Measurements from ENCODE around the gene ABCF1. TPM values are rescaled to one million over a fixed set of nuclear protein-coding genes. Genes with fewer than 3 reads are reported as not detected.

The ABCF1 gene
- total RNA-seq, 1 donor: 43.2 TPM

DNA sequence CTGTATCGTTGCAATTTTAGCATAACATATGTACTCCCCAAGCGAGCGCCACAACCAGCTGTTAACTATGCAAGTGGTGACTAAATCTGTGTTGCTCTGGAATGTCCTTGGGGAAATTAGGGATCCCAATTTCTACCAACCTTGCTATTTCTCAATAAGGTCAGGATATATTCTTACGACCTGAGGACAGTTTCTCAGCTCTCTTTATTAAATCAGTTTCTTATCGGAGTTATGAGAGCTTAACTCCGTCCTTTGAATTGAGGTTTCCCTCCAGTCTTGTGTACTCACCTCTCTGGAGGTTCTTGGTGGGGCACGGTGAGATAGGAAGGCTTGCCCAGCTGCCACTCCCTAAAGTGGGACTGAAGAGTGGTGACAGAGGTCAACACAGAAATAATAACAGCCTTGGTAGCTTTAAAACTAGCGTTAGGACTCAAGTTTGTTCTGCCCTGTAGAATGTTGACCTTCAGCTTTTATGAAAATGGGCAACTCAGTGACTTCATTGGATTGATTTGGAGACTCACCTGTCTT lies 47.1 kb downstream of the ABCF1 start:
- DNase-seq (ENCODE audit: low read depth): peak; percentile 26
- TF ChIP-seq, protein P1, sequence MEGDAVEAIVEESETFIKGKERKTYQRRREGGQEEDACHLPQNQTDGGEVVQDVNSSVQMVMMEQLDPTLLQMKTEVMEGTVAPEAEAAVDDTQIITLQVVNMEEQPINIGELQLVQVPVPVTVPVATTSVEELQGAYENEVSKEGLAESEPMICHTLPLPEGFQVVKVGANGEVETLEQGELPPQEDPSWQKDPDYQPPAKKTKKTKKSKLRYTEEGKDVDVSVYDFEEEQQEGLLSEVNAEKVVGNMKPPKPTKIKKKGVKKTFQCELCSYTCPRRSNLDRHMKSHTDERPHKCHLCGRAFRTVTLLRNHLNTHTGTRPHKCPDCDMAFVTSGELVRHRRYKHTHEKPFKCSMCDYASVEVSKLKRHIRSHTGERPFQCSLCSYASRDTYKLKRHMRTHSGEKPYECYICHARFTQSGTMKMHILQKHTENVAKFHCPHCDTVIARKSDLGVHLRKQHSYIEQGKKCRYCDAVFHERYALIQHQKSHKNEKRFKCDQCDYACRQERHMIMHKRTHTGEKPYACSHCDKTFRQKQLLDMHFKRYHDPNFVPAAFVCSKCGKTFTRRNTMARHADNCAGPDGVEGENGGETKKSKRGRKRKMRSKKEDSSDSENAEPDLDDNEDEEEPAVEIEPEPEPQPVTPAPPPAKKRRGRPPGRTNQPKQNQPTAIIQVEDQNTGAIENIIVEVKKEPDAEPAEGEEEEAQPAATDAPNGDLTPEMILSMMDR (IDR thresholded peaks at IDR 0.05; ENCODE audit: insufficient read depth, low read length): no peak
- peak overlapping the region; percentile 88 for H3K4me3 ChIP-seq (ENCODE audit: low read depth, low read length)

DNA sequence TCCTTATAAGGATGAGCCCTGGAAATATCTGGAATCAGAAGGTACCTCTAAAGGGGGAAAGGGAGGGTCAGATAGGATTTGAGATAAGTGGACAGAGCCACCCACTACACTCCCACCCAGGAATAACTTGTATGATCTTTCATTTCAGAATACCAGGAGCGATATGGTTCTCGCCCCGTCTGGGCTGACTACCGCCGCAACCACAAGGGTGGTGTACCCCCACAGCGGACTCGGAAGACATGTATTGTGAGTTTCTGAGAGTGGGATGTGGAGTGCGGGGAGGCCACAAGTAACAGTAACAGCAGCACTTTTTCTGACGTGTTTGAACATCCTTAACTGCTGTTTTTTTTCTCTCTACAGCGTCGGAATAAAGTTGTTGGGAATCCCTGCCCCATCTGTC lies 48.3 kb downstream of the ABCF1 start:
- DNase-seq (ENCODE audit: low read depth): no peak
- H3K4me3 ChIP-seq (ENCODE audit: low read depth, low read length): no peak overlapping the region
- TF ChIP-seq, protein P1 (IDR thresholded peaks at IDR 0.05; ENCODE audit: insufficient read depth, low read length): no peak

DNA sequence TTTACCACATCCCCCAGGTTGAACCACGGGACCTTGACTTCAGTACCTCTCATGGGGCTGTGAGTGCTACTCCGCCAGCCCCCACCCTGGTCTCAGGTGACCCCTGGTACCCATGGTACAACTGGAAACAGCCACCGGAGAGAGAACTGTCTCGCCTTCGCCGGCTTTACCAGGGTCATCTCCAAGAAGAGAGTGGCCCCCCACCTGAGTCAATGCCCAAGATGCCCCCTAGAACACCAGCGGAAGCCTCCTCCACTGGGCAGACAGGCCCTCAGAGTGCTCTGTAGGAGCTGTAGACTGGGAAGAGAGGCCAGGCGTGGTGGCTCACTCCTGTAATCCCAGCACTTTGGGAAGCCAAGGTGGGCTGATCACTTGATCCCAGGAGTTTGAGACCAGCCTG lies 54.3 kb downstream of the ABCF1 start:
- no peak for DNase-seq (ENCODE audit: low read depth)
- H3K4me3 ChIP-seq (ENCODE audit: low read depth, low read length): no peak overlapping the region
- TF ChIP-seq, protein P1 (IDR thresholded peaks at IDR 0.05; ENCODE audit: insufficient read depth, low read length): no peak

DNA sequence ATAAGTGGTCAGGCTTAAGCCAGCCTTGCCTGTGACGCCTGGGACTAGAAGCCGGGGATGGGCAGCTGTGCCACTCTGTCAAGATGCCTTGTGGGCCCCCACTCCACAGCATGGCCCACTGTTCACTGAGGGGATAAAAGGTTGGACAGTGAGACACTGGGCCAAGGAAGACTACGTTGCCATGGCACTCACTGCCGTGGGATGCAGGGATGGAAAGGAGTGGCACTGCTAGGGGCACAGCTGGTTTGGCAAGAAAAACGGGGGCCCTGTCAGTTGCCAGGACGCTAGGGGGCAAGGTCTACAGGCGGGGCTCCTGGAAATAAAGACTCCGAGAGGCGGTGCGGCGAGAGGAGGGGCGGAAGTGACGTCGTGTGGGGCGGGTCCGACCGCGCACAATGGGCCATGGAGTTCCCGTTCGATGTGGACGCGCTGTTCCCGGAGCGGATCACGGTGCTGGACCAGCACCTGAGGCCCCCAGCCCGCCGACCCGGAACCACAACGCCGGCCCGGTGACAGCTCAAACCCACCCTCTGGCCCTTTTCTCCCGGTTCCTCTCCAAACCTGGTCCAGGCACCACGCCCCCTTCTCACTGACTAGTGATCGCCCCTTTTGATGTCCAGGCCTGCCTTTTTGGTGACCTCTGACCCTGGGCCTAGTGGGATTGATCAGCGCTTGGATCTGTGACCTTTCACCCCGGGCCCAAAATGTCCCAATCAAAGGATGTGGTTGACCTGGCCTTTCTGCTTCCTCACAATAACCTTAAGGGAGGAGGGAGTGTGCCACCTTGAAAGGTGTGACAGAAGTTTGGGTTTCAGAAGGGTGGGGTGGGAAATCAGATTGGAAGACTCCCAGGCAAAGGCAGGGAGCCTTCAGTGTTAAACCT lies 55.5 kb downstream of the ABCF1 start, which contains the start of gene ATAT1:
Gene ATAT1 (plus strand): TSS at position 391 of the 883 bp plus-strand sequence.
- TF ChIP-seq, protein P1 (IDR thresholded peaks at IDR 0.05; ENCODE audit: insufficient read depth, low read length): peak; percentile 57
- H3K4me3 ChIP-seq (ENCODE audit: low read depth, low read length): peak within 1 kb of the TSS; percentile 85
- peak; percentile 67 for DNase-seq (ENCODE audit: low read depth)

DNA sequence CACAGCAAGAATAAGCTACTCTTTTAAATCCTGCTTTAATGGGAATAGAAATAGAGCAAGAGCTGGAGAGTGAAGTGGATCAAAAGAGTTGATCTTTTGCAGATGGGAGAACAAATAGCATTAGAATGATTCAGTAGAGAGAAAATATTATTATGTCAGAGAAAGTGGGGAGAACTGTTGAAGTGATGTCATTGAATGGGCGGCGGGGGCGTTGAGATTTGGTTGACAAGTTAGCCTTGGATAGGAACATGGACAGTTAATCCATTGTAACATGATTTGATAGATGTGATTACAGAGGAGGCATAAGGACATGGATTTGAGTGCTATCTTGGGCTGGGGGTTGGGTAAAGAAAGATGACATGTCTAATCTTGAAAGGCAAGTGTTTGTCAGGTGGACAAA lies 64.6 kb downstream of the ABCF1 start:
- no peak for DNase-seq (ENCODE audit: low read depth)
- H3K4me3 ChIP-seq (ENCODE audit: low read depth, low read length): no peak overlapping the region
- TF ChIP-seq, protein P1 (IDR thresholded peaks at IDR 0.05; ENCODE audit: insufficient read depth, low read length): no peak

DNA sequence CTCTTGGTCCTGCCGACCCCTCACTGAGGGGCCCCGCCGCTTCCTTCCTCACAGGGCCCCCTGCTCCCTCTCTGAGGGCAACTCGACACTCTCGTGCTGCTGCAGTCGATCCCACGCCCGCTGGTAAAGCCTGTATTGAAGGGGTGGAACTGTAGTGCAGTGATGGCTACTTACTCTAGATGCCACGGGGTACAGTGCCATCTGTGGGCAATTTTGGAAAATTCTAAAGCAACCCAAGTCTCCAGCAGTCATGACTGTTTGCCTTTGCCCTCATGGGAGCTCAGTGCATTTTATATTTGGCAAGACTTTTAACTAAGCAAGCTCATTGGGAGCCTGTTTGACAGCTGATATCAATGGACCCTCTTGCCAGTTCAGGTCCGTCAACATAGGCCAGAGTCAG lies 69.2 kb downstream of the ABCF1 start:
- TF ChIP-seq, protein P1 (IDR thresholded peaks at IDR 0.05; ENCODE audit: insufficient read depth, low read length): no peak
- H3K4me3 ChIP-seq (ENCODE audit: low read depth, low read length): no peak overlapping the region
- DNase-seq (ENCODE audit: low read depth): no peak
